DOHH2 (cell line): ENCODE measurements around the gene VAC14.

Experiments used
- H3F3A ChIP-seq: fragments of 200-600 bp; sonication (generic), shearing (Covaris generic); 2 replicates; pipeline ENCODE4 v1.6.0; 2016; ENCODE audit warnings: antibody characterized with exemption, mild to moderate bottlenecking; ENCODE audit not compliant: control insufficient read depth, insufficient read depth
- H3K27ac ChIP-seq: fragments of 200-600 bp; sonication (generic); 2 replicates; pipeline ENCODE4 v1.5.1; 2014; ENCODE audit warnings: low read depth, mild to moderate bottlenecking, low read length, moderate library complexity
- H3K27me3 ChIP-seq: fragments of 200-600 bp; sonication (generic); 2 replicates; pipeline ENCODE4 v1.6.1; 2014; ENCODE audit warnings: mild to moderate bottlenecking, low read length, mixed read lengths; ENCODE audit not compliant: control insufficient read depth
- H3K36me3 ChIP-seq: fragments of 200-600 bp; sonication (generic); 2 replicates; pipeline ENCODE4 v1.6.1; 2014; ENCODE audit warnings: mild to moderate bottlenecking, low read length, moderate library complexity, mixed read lengths; ENCODE audit not compliant: control insufficient read depth
- H3K4me1 ChIP-seq: fragments of 200-600 bp; sonication (generic); 2 replicates; pipeline ENCODE4 v1.6.1; 2014; ENCODE audit warnings: mild to moderate bottlenecking, low read length, mixed read lengths; ENCODE audit not compliant: control insufficient read depth
- H3K4me2 ChIP-seq: fragments of 200-600 bp; sonication (generic); 2 replicates; pipeline ENCODE4 v1.6.0; 2014; ENCODE audit warnings: mild to moderate bottlenecking, low read length, moderate library complexity
- H3K4me3 ChIP-seq: fragments of 200-600 bp; sonication (generic); 2 replicates; pipeline ENCODE4 v1.5.1; 2014; ENCODE audit warnings: mild to moderate bottlenecking, low read length, mixed read lengths
- H3K79me2 ChIP-seq: fragments of 200-600 bp; sonication (generic); 2 replicates; pipeline ENCODE4 v1.6.1; 2014; ENCODE audit warnings: mild to moderate bottlenecking, low read length, mixed read lengths; ENCODE audit not compliant: control insufficient read depth
- H3K9me2 ChIP-seq: fragments of 200-600 bp; sonication (generic); replicated peaks from 2 replicates; pipeline ENCODE4 v1.6.1; 2014; ENCODE audit warnings: mild to moderate bottlenecking, low read length, mixed read lengths; ENCODE audit not compliant: control insufficient read depth
- H3K9me3 ChIP-seq: fragments of 200-600 bp; sonication (generic); 2 replicates; pipeline ENCODE4 v1.6.1; 2014; ENCODE audit warnings: antibody characterized with exemption, low read length, mixed read lengths; ENCODE audit not compliant: control insufficient read depth, insufficient read depth
- H4K20me1 ChIP-seq: fragments of 200-600 bp; sonication (generic); 2 replicates; pipeline ENCODE4 v1.6.0; 2014; ENCODE audit warnings: low read depth, mild to moderate bottlenecking, antibody characterized with exemption, low read length, moderate library complexity; ENCODE audit not compliant: control insufficient read depth, insufficient read depth
- CTCF ChIP-seq: fragments of 200-600 bp; sonication (generic); IDR thresholded peaks from one replicate; pipeline ENCODE4 v1.5.1; 2014; ENCODE audit warnings: antibody characterized with exemption, mild to moderate bottlenecking, low read depth, low read length; ENCODE audit not compliant: poor library complexity, severe bottlenecking
- EZH2phosphoT487 ChIP-seq: fragments of 200-600 bp; sonication (generic); IDR thresholded peaks from 2 replicates; pipeline ENCODE4 v1.6.1; 2017; ENCODE audit warnings: borderline replicate concordance, mild to moderate bottlenecking, antibody characterized with exemption, low read length, moderate library complexity, mixed read lengths

The VAC14 gene

DNA sequence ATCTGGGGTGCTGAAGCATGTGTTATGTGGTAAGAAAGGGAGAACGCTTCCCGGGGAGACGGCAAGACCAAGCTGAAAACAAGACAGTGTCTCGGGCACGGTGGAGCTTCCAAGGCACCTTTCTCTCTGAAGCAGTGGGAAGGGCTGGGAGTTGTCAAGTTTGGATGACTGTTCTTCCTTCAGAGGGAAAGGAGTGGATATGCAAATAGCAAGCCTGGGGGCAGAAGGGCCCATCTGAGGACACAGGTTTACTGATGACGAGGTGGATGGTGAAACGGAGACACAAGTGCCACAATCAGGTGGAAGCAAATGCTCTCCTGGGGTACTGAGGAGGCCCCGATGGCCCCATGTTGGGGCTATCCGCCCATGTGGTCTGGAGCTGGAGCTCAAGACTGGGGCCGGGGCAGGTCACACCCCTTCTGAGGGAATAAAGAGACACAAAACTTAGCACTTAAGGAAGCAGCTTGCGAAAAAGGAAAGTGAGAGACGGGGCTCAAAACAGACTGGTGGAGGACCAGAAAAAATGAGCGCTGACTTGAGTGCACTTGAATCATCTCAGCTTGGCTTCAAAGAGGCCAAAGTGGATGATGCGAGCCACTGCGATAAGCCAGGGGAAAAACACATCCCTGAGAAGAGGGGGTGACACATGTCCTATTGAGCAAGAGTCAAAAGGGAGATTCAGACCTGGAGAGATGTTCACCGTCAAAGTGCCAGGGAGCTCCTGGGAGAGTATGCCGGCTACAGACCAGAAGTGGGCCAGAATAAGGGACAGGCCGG lies 80.3 kb downstream of the VAC14 start:
- TF ChIP-seq CTCF: no peak
- no peak for TF ChIP-seq EZH2phosphoT487
- Histone ChIP-seq H3K9me2 (no peaks in the 10 kb centered on the region), H3F3A (no peaks in the 10 kb centered on the region), H3K9me3 (no peaks in the 10 kb centered on the region), H3K36me3 (no peaks in the 10 kb centered on the region), H3K27ac (no peak overlapping the region), H4K20me1 (no peaks in the 10 kb centered on the region), H3K27me3 (no peaks in the 10 kb centered on the region), H3K4me1 (no peaks in the 10 kb centered on the region), H3K79me2 (no peaks in the 10 kb centered on the region), H3K4me3 (no peak overlapping the region), H3K4me2 (no peak overlapping the region)

DNA sequence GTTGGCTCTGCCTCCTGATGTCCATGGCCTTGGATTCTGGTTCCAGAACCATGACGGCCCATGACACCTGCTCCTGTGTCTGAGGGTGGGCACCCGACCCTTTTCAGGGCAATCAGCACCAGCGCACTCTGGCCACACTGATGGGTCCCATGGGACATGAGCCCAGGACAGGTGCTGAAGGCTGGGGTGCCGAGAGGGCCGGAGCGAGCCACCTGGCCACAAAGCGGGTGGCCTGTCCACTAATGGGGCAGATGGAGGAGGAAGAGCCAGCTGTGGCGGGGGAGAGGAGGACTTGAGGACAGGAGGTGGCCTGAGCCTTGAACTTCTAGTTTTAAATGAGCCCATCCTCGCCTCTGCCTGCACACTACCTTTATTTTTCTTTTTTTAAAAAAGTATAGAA lies 83.9 kb downstream of the VAC14 start:
- H3K27me3 ChIP-seq: no peaks in the 10 kb centered on the region
- H3F3A ChIP-seq: no peaks in the 10 kb centered on the region
- no peak for TF ChIP-seq CTCF
- no peak for TF ChIP-seq EZH2phosphoT487
- H3K9me3 ChIP-seq: no peaks in the 10 kb centered on the region
- no peaks in the 10 kb centered on the region for H3K36me3 ChIP-seq
- H3K9me2 ChIP-seq: no peaks in the 10 kb centered on the region
- no peaks in the 10 kb centered on the region for H4K20me1 ChIP-seq
- no peak overlapping the region for H3K4me2 ChIP-seq
- no peaks in the 10 kb centered on the region for H3K4me1 ChIP-seq
- no peaks in the 10 kb centered on the region for H3K79me2 ChIP-seq
- H3K4me3 ChIP-seq: no peak overlapping the region
- no peak overlapping the region for H3K27ac ChIP-seq

DNA sequence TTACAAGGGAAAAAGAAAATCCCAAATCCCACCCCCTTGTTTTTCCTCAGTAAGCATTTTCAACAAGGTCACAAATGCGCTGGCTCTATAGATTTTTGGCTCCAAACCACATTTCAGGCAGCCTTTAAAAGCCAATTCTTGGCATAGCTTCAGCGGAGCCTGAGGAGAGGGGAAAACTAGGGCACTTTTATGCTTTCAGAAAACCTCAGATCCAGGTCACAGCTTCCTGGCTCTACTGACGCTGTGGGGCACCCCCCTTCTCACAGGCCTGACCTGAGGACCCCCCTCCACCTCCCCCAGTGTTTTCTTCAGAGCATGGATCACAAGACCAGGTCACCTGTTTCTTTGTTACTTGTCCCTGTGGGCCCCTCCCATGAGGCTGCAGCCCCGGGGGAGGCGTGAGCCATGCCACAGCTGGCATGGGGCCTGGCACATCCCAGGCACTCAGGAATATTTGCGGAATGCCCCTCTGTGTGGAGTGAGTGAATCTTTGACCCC lies 85.0 kb downstream of the VAC14 start:
- no peaks in the 10 kb centered on the region for H3F3A ChIP-seq
- H3K9me3 ChIP-seq: no peaks in the 10 kb centered on the region
- no peak for TF ChIP-seq EZH2phosphoT487
- no peak for TF ChIP-seq CTCF
- no peaks in the 10 kb centered on the region for H3K4me1 ChIP-seq
- H3K36me3 ChIP-seq: no peaks in the 10 kb centered on the region
- no peak overlapping the region for H3K4me2 ChIP-seq
- H3K27ac ChIP-seq: no peak overlapping the region
- H3K27me3 ChIP-seq: no peaks in the 10 kb centered on the region
- no peaks in the 10 kb centered on the region for H3K9me2 ChIP-seq
- H3K79me2 ChIP-seq: no peaks in the 10 kb centered on the region
- H4K20me1 ChIP-seq: no peaks in the 10 kb centered on the region
- no peak overlapping the region for H3K4me3 ChIP-seq
